ENCODE data around the gene SEMA3G.

Gene SEMA3G

DNA sequence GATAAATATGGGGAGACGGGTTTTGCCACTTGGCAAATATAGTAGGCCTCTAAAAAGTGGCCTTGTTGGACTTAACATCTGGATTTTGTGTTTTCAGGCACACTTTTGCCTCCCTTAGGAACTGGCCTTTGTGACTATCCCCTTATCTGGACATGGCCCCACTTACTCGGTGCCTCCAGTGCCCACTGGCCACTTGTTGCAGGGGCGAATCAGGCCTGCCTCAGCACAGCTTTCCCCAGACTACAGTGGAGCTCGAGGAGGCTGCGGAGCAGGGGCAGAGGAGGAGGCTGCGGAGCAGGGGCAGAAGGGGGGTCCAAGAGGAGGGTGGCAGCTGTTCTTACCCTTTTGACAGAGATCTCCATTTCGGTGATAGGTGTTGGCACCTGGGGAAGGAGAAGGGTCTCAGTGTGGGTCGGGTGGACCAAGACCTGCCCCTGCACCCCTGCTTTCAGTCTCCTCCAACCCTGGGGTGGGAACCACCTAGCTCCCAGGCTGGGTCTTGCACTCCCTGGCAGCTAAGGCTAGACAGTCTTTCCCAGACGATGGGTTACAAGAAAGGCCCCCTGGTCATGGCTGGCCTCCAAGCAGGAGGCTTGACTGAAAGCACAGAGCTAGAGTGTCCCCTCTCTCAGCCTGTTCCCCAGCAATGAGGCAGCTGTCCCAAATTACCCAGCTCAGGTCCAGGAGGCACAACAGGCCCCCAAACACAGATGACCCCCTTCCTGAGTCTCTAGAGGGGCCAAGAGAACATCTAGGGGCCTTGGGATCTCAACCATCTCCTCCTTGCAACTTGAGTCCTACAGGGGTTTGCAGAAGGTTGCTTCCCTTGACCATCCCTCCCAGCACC, 6.1 kb downstream of the SEMA3G start:
- no peak for FAIRE-seq

DNA sequence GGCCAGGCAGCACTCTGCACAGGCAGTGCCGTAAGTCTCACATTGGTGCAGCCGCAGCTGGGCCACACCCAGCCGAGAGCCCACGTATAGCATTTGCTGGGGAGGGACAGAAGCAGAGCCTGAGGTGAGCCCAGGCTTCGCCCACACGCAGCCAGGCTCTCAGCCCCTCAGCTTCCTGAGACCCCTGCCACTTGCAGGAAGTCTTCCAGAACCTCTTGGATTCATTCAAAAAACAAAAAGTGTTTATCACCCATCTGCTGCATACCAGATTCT, 6.9 kb downstream of the SEMA3G start:
- FAIRE-seq = no peak

DNA sequence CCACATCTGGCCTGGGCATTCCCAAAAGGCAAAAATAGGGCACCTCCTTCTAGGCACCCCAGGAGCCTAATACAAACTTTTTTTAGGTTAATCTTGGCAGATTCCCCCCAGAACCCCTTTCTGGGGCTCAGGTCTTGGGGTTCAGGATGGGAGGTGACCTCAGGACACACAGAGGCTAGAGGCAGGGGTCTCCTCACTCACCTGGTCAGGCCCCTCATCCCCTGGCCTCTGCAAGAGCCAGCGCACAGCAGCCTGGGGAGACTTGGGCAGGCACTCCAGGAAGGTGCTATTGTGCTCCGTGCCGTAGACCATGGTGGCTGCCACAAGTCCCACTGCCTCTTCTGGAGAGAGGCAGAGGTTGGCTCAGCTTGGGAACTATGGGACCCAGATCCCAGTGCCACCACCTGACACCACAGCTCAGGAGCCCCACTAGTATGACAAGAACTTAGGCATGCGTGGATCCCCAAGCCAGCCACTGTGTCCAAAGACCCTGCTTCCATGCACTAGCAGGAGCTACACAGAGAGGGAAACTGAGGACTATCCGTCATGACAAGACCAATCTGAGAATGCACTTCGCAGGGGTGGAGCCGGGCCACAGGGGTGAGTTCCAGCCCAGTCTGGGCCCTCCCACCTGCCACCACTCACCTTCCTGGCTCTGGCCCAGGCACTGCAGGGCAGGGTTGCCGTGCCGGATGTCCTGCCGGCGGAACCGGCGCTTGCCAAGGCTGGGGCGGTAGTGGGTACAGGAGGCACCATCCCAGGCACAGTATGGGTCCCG, 7.4 kb downstream of the SEMA3G start:
- no peak for FAIRE-seq

DNA sequence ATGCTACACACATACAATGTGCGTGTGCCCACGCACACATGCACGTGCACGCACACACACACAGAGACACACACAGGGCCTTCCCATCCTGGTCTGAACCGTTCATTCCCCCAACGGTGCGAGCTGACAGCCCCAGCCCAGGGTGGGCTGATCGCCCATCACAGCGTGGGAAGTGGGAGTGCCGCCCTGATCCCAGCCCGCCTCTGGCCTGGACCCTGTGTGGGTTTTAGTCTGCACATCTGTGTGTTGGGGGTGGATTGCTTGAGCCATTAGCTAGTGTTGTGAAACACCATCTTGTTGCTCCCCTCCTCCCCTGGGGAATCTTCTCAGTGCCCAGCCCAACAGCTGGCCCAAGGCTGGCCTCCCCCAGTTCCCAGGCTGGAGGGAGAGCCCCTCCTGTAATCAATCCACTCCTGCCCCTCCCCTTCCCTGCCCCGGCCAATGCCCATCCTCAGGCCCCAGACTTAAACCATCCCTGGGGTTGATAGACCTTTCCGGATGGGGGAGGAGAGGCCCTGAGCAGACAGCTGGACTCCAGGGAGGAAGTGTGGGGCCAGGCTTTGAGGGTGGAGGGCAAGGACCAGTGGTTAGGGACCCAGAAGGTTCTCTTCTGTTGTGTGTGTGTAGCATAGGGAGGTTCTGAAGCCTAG, 8.3 kb downstream of the SEMA3G start:
- FAIRE-seq = no peak

DNA sequence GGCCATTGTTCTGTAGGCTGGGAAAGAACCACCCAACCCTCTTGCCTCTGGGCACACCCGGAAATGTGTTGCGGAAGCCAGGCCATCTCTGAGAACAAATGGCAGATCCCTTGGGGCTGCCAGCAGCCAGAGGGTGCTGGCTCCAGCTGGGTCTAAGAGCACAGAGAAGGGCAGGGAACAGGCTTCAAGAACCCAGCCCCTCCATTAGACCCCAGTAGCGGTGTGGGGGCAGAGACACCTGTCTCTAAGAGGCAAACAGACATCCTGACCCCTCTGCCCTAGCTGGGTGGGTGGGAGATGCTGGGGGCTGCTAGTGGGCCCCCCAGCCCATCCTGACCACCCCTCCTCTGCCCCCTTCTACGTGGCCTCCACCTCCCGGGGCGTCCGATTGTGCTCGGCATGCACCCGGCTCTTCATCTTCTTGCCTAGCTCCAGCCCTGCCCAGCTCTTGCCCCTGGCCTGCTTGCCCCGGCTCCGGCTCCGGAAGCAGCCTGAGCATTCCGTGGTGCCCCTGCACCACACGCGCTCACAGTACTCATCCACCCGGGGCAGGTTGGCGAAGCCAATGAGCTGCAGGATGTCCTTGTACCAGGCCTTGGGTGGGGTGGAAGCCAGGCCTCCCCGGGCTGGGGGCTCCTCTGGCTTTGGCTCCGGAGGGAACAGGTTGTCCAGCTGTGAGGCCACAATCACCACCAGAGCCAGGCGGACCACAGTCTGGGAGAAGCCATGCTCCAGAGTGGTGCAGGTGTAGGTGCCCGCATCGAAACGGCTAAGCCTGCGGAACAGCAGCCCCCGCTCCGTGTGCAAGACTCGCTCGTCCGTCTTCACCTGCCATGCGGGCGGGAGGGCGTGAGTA, 9.4 kb downstream of the SEMA3G start:
- no peak for FAIRE-seq

DNA sequence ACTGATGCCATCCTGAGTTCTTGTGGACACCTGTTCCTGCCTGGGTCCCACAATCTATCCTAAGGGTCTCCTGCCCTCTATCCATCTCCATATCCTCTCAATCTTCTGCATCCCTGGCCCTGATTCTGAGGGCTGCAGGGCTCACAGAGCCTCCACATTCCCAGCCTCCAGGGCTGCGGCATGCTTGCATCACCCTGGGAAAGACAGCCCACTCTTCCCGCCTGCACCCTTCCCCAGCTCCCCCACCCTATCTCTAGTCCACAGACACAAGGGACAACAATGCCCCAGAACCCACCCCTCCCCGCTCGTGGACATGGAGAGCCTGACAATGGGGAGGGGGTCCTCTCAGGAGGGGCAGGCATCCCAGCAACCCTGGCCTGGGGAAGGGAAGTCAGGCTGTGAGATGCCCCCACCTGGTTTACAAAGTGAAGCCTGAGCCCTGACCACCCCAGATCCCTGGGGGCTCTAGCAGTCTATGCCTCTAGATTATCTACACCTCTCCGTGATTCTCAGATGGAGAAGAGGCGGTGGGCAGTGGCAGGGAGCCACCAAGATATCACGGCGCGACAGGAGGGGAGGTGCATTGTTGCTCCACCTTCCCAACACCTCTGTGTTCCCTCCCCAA, 10.3 kb downstream of the SEMA3G start:
- FAIRE-seq = no peak

DNA sequence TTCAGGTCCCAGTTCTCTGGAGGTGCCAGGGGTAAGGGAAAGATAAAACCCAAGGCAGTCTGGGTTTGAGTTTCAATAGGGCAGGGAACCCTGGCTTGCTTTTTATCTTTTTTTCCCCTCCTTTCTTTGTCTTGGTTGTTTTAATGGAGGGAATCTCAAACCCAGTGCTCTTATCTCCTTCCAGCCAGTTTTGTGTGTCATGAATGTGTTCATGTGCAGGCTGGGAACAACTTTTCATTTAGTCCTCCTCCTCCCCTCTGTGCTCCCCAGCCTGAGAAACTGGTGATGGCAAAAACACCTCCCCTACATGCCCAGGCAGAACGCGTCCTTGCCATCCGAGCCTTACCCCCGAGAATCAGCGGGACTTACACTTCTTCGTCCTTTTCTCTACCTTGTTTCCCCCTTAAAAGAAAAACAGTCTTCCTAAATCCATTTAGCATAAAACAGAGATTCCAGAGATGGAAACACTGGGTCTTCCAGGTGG, 10.9 kb downstream of the SEMA3G start:
- FAIRE-seq = no peak

DNA sequence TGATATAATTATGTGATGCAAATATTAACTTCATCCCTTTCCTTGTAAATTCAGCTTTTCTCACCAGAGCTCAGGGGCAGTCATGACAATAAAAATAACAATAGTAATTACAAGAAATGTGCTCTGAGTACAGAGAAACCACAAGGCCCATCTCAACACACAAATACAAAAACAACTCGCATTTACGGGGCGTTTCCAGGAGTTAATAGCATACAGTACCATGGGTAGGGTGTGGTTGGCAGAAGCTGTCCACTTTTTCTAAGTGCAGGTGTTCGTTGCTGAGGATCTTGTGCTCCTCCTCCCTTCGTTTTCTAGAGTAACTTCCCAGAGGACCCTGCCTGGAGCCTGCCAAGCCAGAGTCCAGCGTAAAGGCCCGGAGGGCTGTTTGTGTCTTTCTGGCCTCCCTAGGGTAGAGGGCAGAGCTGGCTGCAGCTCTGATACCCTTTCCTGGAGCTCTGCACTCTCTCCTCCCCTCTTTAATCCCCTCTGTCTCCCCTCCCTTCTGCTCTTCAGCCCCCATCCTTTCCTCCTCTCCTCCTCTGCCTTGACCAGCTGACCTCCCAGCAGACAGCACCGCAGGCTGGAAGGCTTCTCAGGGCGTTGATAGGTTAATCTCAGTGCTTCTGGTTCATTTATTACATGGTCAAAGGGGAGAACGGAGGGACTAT, 11.4 kb downstream of the SEMA3G start:
- FAIRE-seq = no peak

DNA sequence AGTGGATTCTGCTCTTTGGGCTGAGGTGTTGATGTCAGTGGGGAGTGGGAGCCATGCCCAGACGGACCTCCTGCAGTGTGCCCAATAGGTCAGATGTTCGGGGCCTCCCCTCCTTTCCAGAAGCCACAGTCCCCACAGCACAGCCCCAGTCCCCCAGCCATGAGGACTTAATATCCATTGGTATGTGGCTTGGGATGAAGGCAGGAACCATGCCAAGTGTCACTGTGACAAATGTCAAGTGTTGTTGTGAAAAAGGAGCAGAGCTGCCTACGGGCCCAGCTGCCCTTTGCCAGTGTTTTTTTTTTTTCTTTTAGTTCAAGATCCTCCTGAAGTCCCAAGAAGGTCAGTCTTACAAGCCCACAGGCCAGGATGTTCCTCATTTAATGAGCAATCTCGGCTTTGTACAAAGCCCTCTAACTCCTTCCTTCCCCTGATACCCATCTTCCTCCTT, 12.2 kb downstream of the SEMA3G start:
- no peak for FAIRE-seq

DNA sequence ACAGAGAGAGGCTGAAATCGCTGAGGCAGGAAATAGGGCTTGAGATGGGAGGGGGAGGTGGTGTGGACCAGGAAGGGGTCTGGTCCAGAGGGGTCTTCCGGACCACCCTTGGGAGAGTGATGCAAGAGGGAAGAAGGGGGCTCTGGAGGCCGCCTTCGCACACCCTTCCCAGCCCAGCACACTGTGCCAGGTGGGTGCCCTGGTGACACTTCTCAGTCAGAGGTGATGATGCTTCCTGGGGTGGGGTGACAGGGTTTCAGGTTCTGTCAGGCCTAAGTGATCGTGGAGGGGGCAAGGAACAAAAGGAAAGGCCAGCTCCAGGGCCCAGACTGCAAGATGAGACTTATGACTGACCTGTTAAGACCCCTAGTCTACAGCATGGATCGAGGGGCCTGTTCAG, 12.7 kb downstream of the SEMA3G start:
- no peak for FAIRE-seq

DNA sequence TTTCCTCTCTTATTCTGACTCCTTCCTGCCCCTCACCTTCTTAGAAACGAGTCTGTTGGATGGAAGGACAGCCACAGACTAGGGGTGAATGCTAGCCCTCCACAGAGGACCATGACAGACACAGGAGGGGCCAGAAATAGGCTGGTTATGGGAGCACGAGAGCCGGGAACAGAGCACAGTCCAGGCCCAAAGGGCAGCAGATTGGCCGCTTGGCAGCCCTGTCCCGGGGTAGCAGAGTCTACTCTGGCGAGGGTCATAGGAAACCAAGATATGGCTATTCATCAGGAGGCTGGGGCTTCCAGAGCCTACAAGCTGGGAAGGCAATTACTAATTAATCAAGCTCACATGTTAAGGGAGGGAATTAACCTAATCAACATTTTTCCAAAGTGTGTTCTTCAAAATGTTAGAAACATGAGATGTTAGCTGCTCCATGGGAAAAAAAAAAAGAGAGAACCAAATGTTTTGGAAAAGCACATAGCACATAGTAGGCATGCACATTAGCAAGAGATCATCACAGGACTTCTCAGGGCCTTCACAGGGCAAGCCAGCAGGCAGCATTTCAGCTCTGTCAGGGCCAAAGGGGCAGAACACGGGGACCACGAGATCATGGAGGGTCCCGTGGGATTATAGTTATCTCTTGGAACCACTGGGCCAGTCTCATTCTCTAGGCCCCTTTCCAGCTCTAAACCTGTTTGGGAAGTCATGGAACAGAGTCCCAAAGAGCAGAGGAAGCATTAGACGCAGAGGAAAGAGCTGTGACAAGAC, 13.3 kb downstream of the SEMA3G start:
- no peak for FAIRE-seq

DNA sequence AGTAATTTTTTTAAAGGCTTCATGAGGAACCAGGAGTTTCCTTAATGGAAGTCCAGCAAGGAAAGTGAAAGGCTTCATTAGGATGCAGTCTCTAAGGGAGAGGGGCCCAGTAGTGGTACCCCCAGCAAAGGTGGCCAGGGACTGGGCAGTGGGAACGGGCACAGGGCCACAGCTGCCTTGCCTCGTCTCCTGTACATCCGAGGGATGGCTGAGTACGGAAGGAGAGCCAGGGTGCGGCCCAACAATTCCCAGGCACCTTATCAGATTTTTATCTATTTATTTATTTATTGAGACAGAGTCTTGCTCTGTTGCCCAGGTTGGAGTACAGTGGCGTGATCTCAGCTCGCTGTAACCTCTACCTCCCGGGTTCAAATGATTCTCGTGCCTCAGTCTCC, 14.5 kb downstream of the SEMA3G start:
- FAIRE-seq = no peak

DNA sequence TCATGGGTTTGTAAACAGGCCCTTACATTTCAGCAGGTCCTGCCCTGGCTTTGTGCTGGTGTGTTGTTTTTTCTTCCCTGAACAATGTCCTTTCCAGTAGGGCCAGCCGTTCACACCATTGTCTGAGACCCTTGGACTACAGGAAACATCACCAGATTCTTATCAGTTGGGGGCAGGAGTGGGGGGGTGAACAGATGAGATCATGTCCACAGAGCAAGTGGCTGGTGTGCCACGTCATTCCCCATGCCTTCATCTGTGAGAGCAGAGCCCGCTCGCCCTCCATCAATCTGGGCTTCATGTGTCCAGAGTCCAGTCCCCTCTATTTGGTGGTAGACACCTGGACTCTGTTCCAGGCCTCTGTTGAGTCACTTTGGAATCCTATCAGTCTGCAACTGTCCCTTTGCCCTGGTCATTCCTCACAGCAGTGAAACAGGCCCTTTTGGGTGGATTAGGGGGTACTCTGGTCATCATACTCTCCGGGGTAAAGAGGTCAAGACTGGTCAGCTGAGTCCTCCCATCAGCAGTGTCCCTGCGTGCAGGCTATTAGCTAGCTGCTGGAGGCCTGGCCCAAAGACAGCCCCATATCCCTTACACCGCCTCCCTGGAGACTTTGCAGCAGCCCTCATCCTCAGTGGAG, 15.0 kb downstream of the SEMA3G start:
- no peak for FAIRE-seq

DNA sequence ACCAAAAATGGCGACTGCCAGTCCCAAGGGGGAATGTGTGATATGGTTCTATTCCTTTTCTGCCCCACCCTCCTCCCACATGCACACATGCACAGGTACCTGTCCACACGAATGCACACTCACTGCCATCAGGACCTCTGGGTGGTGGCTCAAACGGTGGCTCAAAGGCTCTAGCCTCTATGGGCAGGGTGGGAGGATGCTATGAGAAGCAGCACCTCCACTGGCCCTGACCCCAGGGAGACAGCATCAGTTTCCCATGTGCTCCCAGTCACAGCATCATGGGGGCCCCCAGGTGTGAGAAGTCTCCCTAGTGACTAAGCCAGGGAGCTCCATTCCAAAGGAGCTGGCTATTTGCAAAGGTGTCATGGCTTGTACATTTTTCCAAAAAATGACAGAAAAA, 15.9 kb downstream of the SEMA3G start:
- FAIRE-seq = no peak

DNA sequence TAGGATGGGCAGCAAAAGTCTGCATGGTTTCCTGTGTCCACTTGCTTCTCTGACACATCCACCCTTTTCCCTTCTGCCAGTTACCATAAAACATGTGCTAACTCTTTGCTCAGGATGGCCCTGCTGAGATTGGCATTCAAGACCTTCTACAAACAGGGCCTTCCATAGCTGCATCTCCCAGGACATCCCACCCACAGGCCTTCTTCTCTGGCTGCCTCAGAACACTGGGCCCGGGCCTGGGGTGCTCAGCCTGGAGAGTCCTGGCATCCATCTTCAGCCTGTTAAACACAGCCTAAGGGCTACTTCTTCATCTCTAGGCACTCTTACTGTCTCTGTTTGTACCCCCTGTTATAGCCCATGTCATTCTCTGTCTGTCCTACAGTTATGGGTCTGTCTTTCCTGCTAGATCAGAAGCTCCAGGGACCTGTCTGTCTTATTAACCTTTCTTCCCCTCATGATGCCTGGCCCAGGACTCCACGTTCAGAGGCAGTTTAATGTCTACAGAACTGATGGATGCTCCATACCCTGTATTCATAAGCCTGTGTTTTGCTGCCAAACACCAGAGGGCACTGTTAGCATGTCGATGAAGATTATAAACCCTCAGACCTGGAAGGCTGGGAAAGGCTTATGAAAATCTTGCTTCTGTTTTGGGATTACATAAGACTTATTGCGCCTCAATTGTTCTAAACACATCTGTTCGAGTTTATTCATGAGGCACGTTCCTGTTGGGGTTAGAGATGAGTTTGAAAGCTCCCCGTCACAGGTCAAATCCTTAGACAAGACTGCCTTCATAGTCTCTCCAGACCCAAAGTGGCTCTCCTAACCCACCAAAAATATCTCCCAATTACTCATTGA, 16.5 kb downstream of the SEMA3G start:
- FAIRE-seq = peak; percentile 92

DNA sequence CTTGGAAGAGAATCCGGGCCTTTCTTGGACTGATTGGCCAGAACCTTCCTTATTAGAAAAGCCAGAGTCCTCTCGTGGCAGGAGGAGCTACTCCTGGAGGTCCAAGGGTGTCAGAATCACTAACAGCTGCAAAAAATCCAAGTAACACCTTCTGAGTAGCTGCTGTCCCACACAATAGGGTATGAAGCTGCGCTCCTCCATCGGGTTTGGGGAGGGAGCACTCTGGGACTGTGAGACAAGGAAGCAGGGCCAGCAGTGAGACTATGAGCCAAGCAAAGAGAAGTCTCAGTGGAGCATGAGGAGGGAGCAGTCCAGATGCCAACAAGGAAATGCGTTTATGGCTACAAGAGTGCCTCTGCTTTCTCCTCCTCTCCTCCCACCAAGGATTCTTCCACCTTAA, 21.7 kb downstream of the SEMA3G start:
- FAIRE-seq = no peak

DNA sequence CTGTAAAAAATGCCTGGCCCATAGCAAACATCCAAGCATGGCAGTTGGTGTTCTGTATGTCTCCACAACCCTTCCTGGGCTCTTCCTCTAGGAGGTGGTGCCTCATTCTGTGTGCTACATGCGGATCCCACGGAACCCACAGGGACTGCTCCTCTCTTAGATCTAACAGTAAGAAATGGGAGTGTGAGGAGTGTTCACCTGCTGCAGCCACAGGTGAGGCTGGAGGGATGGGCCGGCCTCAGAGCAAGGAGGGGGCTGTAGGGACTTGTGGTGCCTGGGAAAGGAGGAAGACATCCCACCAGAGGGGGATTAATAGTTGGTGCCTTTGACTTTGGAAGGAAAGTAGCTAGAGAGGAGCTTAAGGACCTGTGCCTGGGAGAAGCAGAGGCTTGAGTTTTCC, 22.2 kb downstream of the SEMA3G start:
- FAIRE-seq = no peak

DNA sequence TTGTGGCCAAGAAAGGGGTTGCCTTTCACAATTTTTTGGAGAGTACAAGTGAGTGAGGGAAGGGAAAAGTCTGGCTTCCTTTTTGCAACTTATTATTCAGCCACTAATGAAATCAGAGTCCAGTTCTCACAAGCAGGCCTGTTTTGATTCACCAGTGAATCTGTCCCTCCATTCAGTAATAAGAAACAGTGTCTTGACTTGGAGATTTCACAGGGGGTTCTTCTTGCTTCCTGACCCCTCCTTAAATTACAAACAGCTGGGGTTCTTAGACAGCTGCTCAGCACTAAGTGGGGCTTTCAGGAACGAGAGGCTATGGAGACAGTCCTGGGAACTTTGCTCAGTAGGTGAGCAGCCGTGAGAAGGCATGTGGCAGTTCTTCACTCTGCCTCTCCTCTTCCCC, 24.5 kb downstream of the SEMA3G start:
- no peak for FAIRE-seq

DNA sequence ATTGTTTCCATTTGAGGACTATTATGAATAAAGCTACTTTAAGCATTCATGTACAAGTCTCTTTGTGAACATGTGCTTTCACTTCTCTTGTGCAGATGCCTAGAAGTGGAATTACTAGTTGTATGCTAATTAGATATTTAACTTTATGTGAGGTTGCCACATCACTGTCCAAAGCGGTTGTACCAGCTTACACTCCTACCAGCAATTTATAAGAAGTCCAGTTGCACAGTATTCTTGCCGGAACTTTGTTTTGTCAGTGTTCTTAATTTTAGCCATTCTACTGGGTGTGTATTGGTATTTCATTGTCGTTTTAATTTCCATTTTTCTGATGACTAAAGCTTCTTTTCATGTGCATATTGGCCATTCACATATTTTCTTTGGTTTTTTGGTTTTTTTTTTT, 29.1 kb downstream of the SEMA3G start:
- FAIRE-seq = no peak
